SK-N-SH (cell line): ENCODE data around the gene CATSPERD. TPM values are rescaled to one million over a fixed set of nuclear protein-coding genes. Genes with fewer than 3 reads are reported as not detected.

Source experiments
- CTCF ChIA-PET: fragments of 300-600, 350-600 bp; formaldehyde crosslinking; extraction: SDS; loops from one replicate; lab custom pipeline; 2021; lab: Yijun Ruan, JAX
- POLR2A ChIA-PET: fragments of 350-600 bp; sonication (Branson Sonifier 250); formaldehyde crosslinking; extraction: SDS; loops from one replicate; lab custom pipeline; 2020; ENCODE audit warnings: antibody characterized with exemption, inconsistent platforms; lab: Yijun Ruan, JAX
- DNase-seq: peaks from one replicate; pipeline ENCODE4 v3.0.0; 2012
- H2AFZ ChIP-seq: fragments of 200-600 bp; sonication (generic); 2 replicates; pipeline ENCODE4 v1.8.1; 2016; ENCODE audit warnings: antibody characterized with exemption, mild to moderate bottlenecking, low read depth
- H3F3A ChIP-seq: fragments of 200-600 bp; sonication (generic); replicated peaks from 2 replicates; pipeline ENCODE3; 2016; ENCODE audit warnings: antibody characterized with exemption, mild to moderate bottlenecking; ENCODE audit not compliant: insufficient read depth
- H3K27ac ChIP-seq, 2 experiments: fragments of 200-500 bp in 1 of 2; fragments of 200-600 bp in 1 of 2; sonication (Bioruptor generic) in 1 of 2; sonication (generic), shearing (Covaris generic) in 1 of 2; 2 replicates each; pipeline versions ENCODE4 v1.5.1 to v1.6.1; 2014 to 2016; ENCODE audit warnings: low read depth in 2 of 2, inconsistent platforms in 1 of 2, low read length in 1 of 2, mild to moderate bottlenecking in 1 of 2, mixed read lengths in 1 of 2
- H3K27me3 ChIP-seq: fragments of 200-600 bp; sonication (generic), shearing (Covaris generic); 2 replicates; pipeline ENCODE4 v1.6.1; 2016; ENCODE audit warnings: mixed run types; ENCODE audit not compliant: insufficient read depth
- H3K36me3 ChIP-seq, 2 experiments: fragments of 200-500 bp in 1 of 2; fragments of 200-600 bp in 1 of 2; sonication (Bioruptor generic) in 1 of 2; sonication (generic) in 1 of 2; replicated peaks in 1 of 2; 2 replicates each; pipeline versions ENCODE3 to v1.5.1; 2014 to 2016; ENCODE audit warnings: low read length in 1 of 2, mild to moderate bottlenecking in 1 of 2; ENCODE audit not compliant: insufficient read depth in 2 of 2, control insufficient read depth in 1 of 2
- H3K4me1 ChIP-seq, 2 experiments: fragments of 200-500 bp in 1 of 2; fragments of 200-600 bp in 1 of 2; sonication (Bioruptor generic) in 1 of 2; sonication (generic), shearing (Covaris generic) in 1 of 2; 2 replicates each; pipeline versions ENCODE4 v1.5.1 to v1.6.1; 2014 to 2016; ENCODE audit warnings: low read depth in 1 of 2, low read length in 1 of 2, mixed run types in 1 of 2; ENCODE audit not compliant: insufficient read depth in 2 of 2, control insufficient read depth in 1 of 2
- H3K4me2 ChIP-seq: fragments of 200-600 bp; sonication (generic), shearing (Covaris generic); 2 replicates; pipeline ENCODE4 v1.6.1; 2017; ENCODE audit warnings: mixed run types
- H3K4me3 ChIP-seq, 2 experiments: fragments of 200-500 bp in 1 of 2; fragments of 200-600 bp in 1 of 2; sonication (Bioruptor generic) in 1 of 2; sonication (generic), shearing (Covaris generic) in 1 of 2; 2 replicates each; pipeline versions ENCODE4 v1.5.1 to v1.8.1; 2014 to 2016; ENCODE audit warnings: low read depth in 2 of 2, inconsistent platforms in 1 of 2, low read length in 1 of 2, mild to moderate bottlenecking in 1 of 2, mixed read lengths in 1 of 2, moderate library complexity in 1 of 2
- H3K79me2 ChIP-seq: fragments of 200-600 bp; sonication (generic); 2 replicates; pipeline ENCODE4 v1.8.1; 2017; ENCODE audit warnings: mild to moderate bottlenecking; ENCODE audit not compliant: insufficient read depth
- H3K9ac ChIP-seq: fragments of 200-600 bp; sonication (generic); 2 replicates; pipeline ENCODE4 v1.6.1; 2017; ENCODE audit warnings: mixed run types
- H3K9me2 ChIP-seq: fragments of 200-600 bp; sonication (generic); 2 replicates; pipeline ENCODE4 v1.6.1; 2017; ENCODE audit warnings: mixed run types
- H3K9me3 ChIP-seq: fragments of 200-600 bp; sonication (generic); 2 replicates; pipeline ENCODE4 v1.6.1; 2017; ENCODE audit warnings: mixed run types, mild to moderate bottlenecking, moderate library complexity
- H4K20me1 ChIP-seq: fragments of 200-600 bp; sonication (generic); 2 replicates; pipeline ENCODE4 v1.6.1; 2017; ENCODE audit warnings: mild to moderate bottlenecking, mixed run types; ENCODE audit not compliant: insufficient read depth
- CTCF ChIP-seq: fragments of 200-600 bp; sonication (generic); IDR thresholded peaks from 2 replicates; pipeline ENCODE4 v1.6.1; 2017; ENCODE audit warnings: antibody characterized with exemption, mild to moderate bottlenecking, moderate library complexity
- ELF1 ChIP-seq: IDR thresholded peaks from 2 replicates; pipeline ENCODE4 v1.4.0; 2012
- FOXM1 ChIP-seq: IDR thresholded peaks from 2 replicates; pipeline ENCODE4 v1.4.0; 2012; ENCODE audit warnings: low read depth, mild to moderate bottlenecking
- IRF3 ChIP-seq: fragments of 150-350 bp; IDR thresholded peaks from 2 replicates; pipeline ENCODE4 v1.6.1; 2016; ENCODE audit warnings: mild to moderate bottlenecking, low read depth, low read length
- MAX ChIP-seq: IDR thresholded peaks from 2 replicates; pipeline ENCODE4 v1.4.0; 2012; ENCODE audit warnings: low read depth
- MEF2A ChIP-seq: IDR thresholded peaks from 2 replicates; pipeline ENCODE4 v1.4.0; 2012; ENCODE audit warnings: low read depth, borderline replicate concordance
- MXI1 ChIP-seq: IDR thresholded peaks from 2 replicates; pipeline ENCODE4 v1.6.1; 2012; ENCODE audit warnings: mild to moderate bottlenecking, low read depth, low read length, improper control_type of control experiment
- POLR2AphosphoS5 ChIP-seq: IDR thresholded peaks from 2 replicates; pipeline ENCODE4 v1.6.1; 2012; ENCODE audit warnings: low read depth, low read length
- REST ChIP-seq: IDR thresholded peaks from 2 replicates; pipeline ENCODE4 v1.6.1; 2012; ENCODE audit warnings: mild to moderate bottlenecking, low read depth, low read length, moderate library complexity
- RFX5 ChIP-seq: IDR thresholded peaks from 2 replicates; pipeline ENCODE4 v1.6.1; 2012; ENCODE audit warnings: mild to moderate bottlenecking, improper control_type of control experiment, low read length
- SMC3 ChIP-seq: IDR thresholded peaks from 2 replicates; pipeline ENCODE4 v1.6.1; 2012; ENCODE audit warnings: low read depth, low read length, improper control_type of control experiment
- TAF1 ChIP-seq: IDR thresholded peaks from 2 replicates; pipeline ENCODE4 v1.6.1; 2012; ENCODE audit warnings: low read depth, mild to moderate bottlenecking, low read length, moderate library complexity, borderline replicate concordance
- TCF12 ChIP-seq: IDR thresholded peaks from 2 replicates; pipeline ENCODE4 v1.4.0; 2012
- USF2 ChIP-seq: fragments of 150-350 bp; IDR thresholded peaks from 2 replicates; pipeline ENCODE4 v1.6.1; 2017; ENCODE audit warnings: antibody characterized with exemption, low read length, low read depth, borderline replicate concordance
- ZBTB33 ChIP-seq: IDR thresholded peaks from 2 replicates; pipeline ENCODE4 v1.4.0; 2012; ENCODE audit warnings: low read depth, borderline replicate concordance
- WGBS: methylation state at CpG from one replicate; pipeline ENCODE4 v1.1.6; 2017; ENCODE audit warnings: low lambda C conversion rate; 5-methylcytosine and 5-hydroxymethylcytosine counted together
- polyA plus RNA-seq, 3 experiments: library from polyadenylated mRNA; depleted of rRNA; stranded (reverse); fragments of >200 nt; gene quantifications; 2 replicates each; pipeline ENCODE4 v1.2.3, GENCODE V29; 2012

Gene CATSPERD
- polyA plus RNA-seq, 1 of the 3 experiments (the other 2 are of a cell fraction) = not detected

GRCh38 chr19:5711025-5711424 is 9.4 kb upstream of the CATSPERD start:
- no peaks in the 10 kb centered on the region for H3K9me2 ChIP-seq
- no peaks in the 10 kb centered on the region for H3K9me3 ChIP-seq
- H3K36me3 ChIP-seq = peaks cover 28 to 48% of the 10 kb centered on the region in 2 experiments
- no peaks in the 10 kb centered on the region for H3K27me3 ChIP-seq
- 100% methylated on average over 2 of the region's 8 CpGs for WGBS
- H2AFZ ChIP-seq = no peak overlapping the region
- H3K27ac ChIP-seq = no peak overlapping the region
- ChIA-PET POLR2A (interaction anchor here (0.8 kb wide), 1 partner anchor 10 kb away, joined by 3 read pairs; the partner anchor contains the start of gene CATSPERD), CTCF (interaction anchor here (1.1 kb wide), 1 partner anchor 24 kb away, joined by 3 read pairs; no protein-coding TSS in a partner anchor)
- no peaks in the 10 kb centered on the region for H3F3A ChIP-seq
- no peaks in the 10 kb centered on the region for H3K4me1 ChIP-seq
- H3K4me2 ChIP-seq = no peak overlapping the region
- H3K79me2 ChIP-seq = peaks cover 32% of the 10 kb centered on the region
- H4K20me1 ChIP-seq = peaks cover 3% of the 10 kb centered on the region; the same call in 1 of the 2 replicates
- no peak for DNase-seq
- TF ChIP-seq ELF1 = no peak
- no peak for TF ChIP-seq MEF2A
- TF ChIP-seq MXI1 = no peak
- TF ChIP-seq FOXM1 = no peak
- no peak for TF ChIP-seq RFX5
- no peak for TF ChIP-seq SMC3
- TF ChIP-seq POLR2AphosphoS5 = no peak
- no peak for TF ChIP-seq TAF1
- TF ChIP-seq MAX = no peak
- no peak for TF ChIP-seq CTCF
- no peak for TF ChIP-seq USF2
- no peak for TF ChIP-seq REST
- TF ChIP-seq IRF3 = no peak
- TF ChIP-seq TCF12 = no peak
- no peak for TF ChIP-seq ZBTB33
- TF ChIP-seq, all 33 proteins: peak for 0
- H3K4me3 ChIP-seq = no peak overlapping the region
- H3K9ac ChIP-seq = no peak overlapping the region
